K562 (cell line): ENCODE results near the gene TCF12. TPM values are rescaled to one million over a fixed set of nuclear protein-coding genes. Genes with fewer than 3 reads are reported as not detected.

Experiments
- ATAC-seq: fragments of 200-7000 bp; cut with Tn5 transposase; 3 replicates; pipeline ENCODE4 v1.9.1; 2020; ENCODE audit warnings: moderate library complexity
- BruUV-seq: library from RNA; stranded (reverse); fragments of 400-500 nt; replicated peaks from 2 replicates; lab custom pipeline; 2021; lab: Mats Ljungman, UMichigan
- CTCF ChIA-PET: fragments of 300-600 bp; formaldehyde crosslinking; extraction: SDS; loops from one replicate; lab custom pipeline; 2021; ENCODE audit warnings: low intra/inter-chr PET ratio; lab: Yijun Ruan, JAX
- POLR2A ChIA-PET: fragments of 300-600, 350-650 bp; sonication (Branson Sonifier 250); formaldehyde crosslinking; extraction: SDS; loops from one replicate; lab custom pipeline; 2021; ENCODE audit warnings: antibody characterized with exemption, inconsistent platforms; lab: Yijun Ruan, JAX
- DNase-seq, 4 experiments: peaks; one replicate each; pipeline versions ENCODE4 v3.0.0 to v3.0.0-alpha.2; 2011 to 2018; ENCODE audit warnings: low spot score in 3 of 4, mixed read lengths in 3 of 4; ENCODE audit errors: extremely low read depth in 1 of 4
- FAIRE-seq: peaks from 2 replicates; lab custom pipeline; 2011; peaks lifted over from hg19 to GRCh38; lab: Jason Lieb, UNC
- H2AFZ ChIP-seq: 2 replicates; pipeline ENCODE4 v1.6.0; 2011; ENCODE audit warnings: low read depth, low read length, control low read depth, inconsistent platforms
- H3K27ac ChIP-seq: fragments of 200-600 bp; 3 replicates; pipeline ENCODE4 v1.8.0; 2011; ENCODE audit warnings: low read depth, mild to moderate bottlenecking, control low read depth, inconsistent platforms, low read length, moderate library complexity, mixed read lengths; ENCODE audit errors: extremely low read depth
- H3K27me3 ChIP-seq, 2 experiments: fragments of 300-600 bp in 1 of 2; 2 replicates in 1 of 2; 3 replicates in 1 of 2; pipeline versions ENCODE4 v1.6.0 to v1.8.0; 2011; ENCODE audit warnings: inconsistent platforms in 2 of 2, low read length in 2 of 2, mild to moderate bottlenecking in 1 of 2, mixed read lengths in 1 of 2, moderate library complexity in 1 of 2; ENCODE audit not compliant: control insufficient read depth in 2 of 2, insufficient read depth in 2 of 2
- H3K36me3 ChIP-seq: fragments of 300-600 bp; 3 replicates; pipeline ENCODE4 v1.8.0; 2011; ENCODE audit warnings: mild to moderate bottlenecking, low read length, inconsistent platforms; ENCODE audit not compliant: control insufficient read depth, insufficient read depth
- H3K4me1 ChIP-seq, 2 experiments: fragments of 200-600 bp in 1 of 2; replicated peaks in 1 of 2; 2 replicates in 1 of 2; 3 replicates in 1 of 2; pipeline versions ENCODE4 v1.5.1 to v1.8.0; 2011; ENCODE audit warnings: inconsistent platforms in 2 of 2, low read length in 2 of 2, mild to moderate bottlenecking in 1 of 2, mixed read lengths in 1 of 2, moderate library complexity in 1 of 2; ENCODE audit not compliant: control insufficient read depth in 2 of 2, insufficient read depth in 2 of 2
- H3K4me2 ChIP-seq: 2 replicates; pipeline ENCODE4 v1.6.1; 2011; ENCODE audit warnings: low read length, control low read depth, inconsistent platforms, mixed read lengths; ENCODE audit not compliant: insufficient read depth
- H3K4me3 ChIP-seq: fragments of 200-600 bp; sonication (generic), shearing (Covaris generic); 2 replicates; pipeline ENCODE4 v1.5.1; 2016; ENCODE audit warnings: control low read depth, inconsistent platforms
- H3K79me2 ChIP-seq: fragments of 200-600 bp; 3 replicates; pipeline ENCODE4 v1.8.0; 2011; ENCODE audit warnings: low read length, inconsistent platforms; ENCODE audit not compliant: control insufficient read depth, insufficient read depth
- H3K9ac ChIP-seq, 2 experiments: 2 replicates each; pipeline versions ENCODE4 v1.6.0 to v1.6.1; 2011; ENCODE audit warnings: low read depth in 2 of 2, low read length in 2 of 2, control low read depth in 1 of 2, inconsistent platforms in 1 of 2, mild to moderate bottlenecking in 1 of 2, mixed read lengths in 1 of 2; ENCODE audit not compliant: insufficient read depth in 1 of 2
- H3K9me1 ChIP-seq: one replicate; pipeline ENCODE4 v1.6.0; 2011; ENCODE audit warnings: inconsistent platforms, mild to moderate bottlenecking, low read length, moderate library complexity; ENCODE audit not compliant: control insufficient read depth, insufficient read depth
- H3K9me3 ChIP-seq: replicated peaks from 2 replicates; pipeline ENCODE4 v1.5.1; 2011; ENCODE audit warnings: low read depth, low read length, inconsistent platforms; ENCODE audit not compliant: control insufficient read depth, insufficient read depth
- H4K20me1 ChIP-seq: replicated peaks from 2 replicates; pipeline ENCODE4 v1.6.1; 2011; ENCODE audit warnings: low read length, inconsistent platforms, mixed read lengths; ENCODE audit not compliant: control insufficient read depth, insufficient read depth
- CAMTA2 ChIP-seq: fragments of 250-450 bp; sonication (Bioruptor Pico); conservative IDR thresholded peaks from 2 replicates; pipeline ENCODE4 v1.5.1; 2022
- CHD1 ChIP-seq: fragments of 200-600 bp; sonication (generic); IDR thresholded peaks from one replicate; pipeline ENCODE4 v1.6.1; 2012; ENCODE audit warnings: mild to moderate bottlenecking, moderate library complexity, low read length, inconsistent platforms
- DLX4 ChIP-seq: fragments of 250-450 bp; sonication (Bioruptor Pico); IDR thresholded peaks from 2 replicates; pipeline ENCODE4 v1.6.1; 2021; ENCODE audit warnings: mild to moderate bottlenecking
- DPF2 ChIP-seq: fragments of 450-650 bp; IDR thresholded peaks from 2 replicates; pipeline ENCODE4 v1.6.1; 2016
- E2F3 ChIP-seq: fragments of 250-450 bp; sonication (Bioruptor Pico); IDR thresholded peaks from 2 replicates; pipeline ENCODE4 v1.4.0; 2020; ENCODE audit warnings: mild to moderate bottlenecking
- ETV5 ChIP-seq: sonication (generic); formaldehyde crosslinking; IDR thresholded peaks from 2 replicates; pipeline ENCODE4 v1.4.0; 2020; ENCODE audit warnings: low read depth, mild to moderate bottlenecking, missing genetic modification reagents
- HNRNPL ChIP-seq: fragments of 200-400 bp; formaldehyde crosslinking; IDR thresholded peaks from 2 replicates; pipeline ENCODE4 v1.6.1; 2017; ENCODE audit warnings: low read depth, mild to moderate bottlenecking, low read length
- HSF4 ChIP-seq: fragments of 250-450 bp; sonication (Bioruptor Pico); IDR thresholded peaks from 2 replicates; pipeline ENCODE4 v2.1.2; 2022; ENCODE audit warnings: mild to moderate bottlenecking, moderate library complexity, borderline replicate concordance
- TCF7 ChIP-seq: sonication (generic); IDR thresholded peaks from 2 replicates; pipeline ENCODE4 v1.6.1; 2016; ENCODE audit warnings: antibody characterized with exemption, borderline replicate concordance
- ZBTB8A ChIP-seq: fragments of 450-650 bp; IDR thresholded peaks from 2 replicates; pipeline ENCODE4 v1.6.1; 2018; ENCODE audit warnings: mild to moderate bottlenecking, moderate library complexity; ENCODE audit not compliant: partially characterized antibody
- ZFP36 ChIP-seq: fragments of 150-350 bp; IDR thresholded peaks from 2 replicates; pipeline ENCODE4 v1.6.1; 2018; ENCODE audit warnings: low read length, low read depth; ENCODE audit not compliant: partially characterized antibody
- ZKSCAN8 ChIP-seq: fragments of 200-800 bp; sonication (Bioruptor generic); IDR thresholded peaks from 2 replicates; pipeline ENCODE4 v1.6.1; 2016; ENCODE audit warnings: missing genetic modification characterization, missing compliant biosample characterization
- ZMIZ1 ChIP-seq, 2 experiments: fragments of 150-350 bp in 1 of 2; IDR thresholded peaks; 2 replicates each; pipeline ENCODE4 v1.6.1; 2012 to 2016; ENCODE audit warnings: low read depth in 2 of 2, low read length in 2 of 2, mild to moderate bottlenecking in 1 of 2, moderate library complexity in 1 of 2
- ZNF79 ChIP-seq: fragments of 250-450 bp; sonication (Bioruptor Pico); IDR thresholded peaks from 2 replicates; pipeline ENCODE4 v1.4.0; 2020; ENCODE audit warnings: low read depth, mild to moderate bottlenecking, moderate library complexity
- WGBS: fragments of 100-300 bp; shearing (Covaris generic); methylation state at CpG from one replicate; pipeline ENCODE4 v1.1.6; 2016; ENCODE audit warnings: low coverage, mixed read lengths; ENCODE audit not compliant: insufficient coverage; ENCODE audit errors: missing lambda C conversion rate; 5-methylcytosine and 5-hydroxymethylcytosine counted together
- in situ Hi-C: fragments of 300-500 bp; cut with MboI; formaldehyde crosslinking; loops from 4 replicates; pipeline ENCODE4 v1.15.0; 2018; ENCODE audit warnings: inconsistent platforms, mixed read lengths
- intact Hi-C: fragments of 100-400 bp; cut with micrococcal nuclease; formaldehyde crosslinking; loops from 2 replicates; pipeline ENCODE4 v1.14.2; 2022
- polyA plus RNA-seq, 8 experiments: library from polyadenylated mRNA; depleted of rRNA in 4 of 8; stranded (reverse) in 5 of 8; unstranded in 3 of 8; fragments of >200 nt; fragmentation: Nextera tagmentation in 2 of 8; fragmentation: Illumina TruSeq in 1 of 8; extraction: Ambion mirVana in 2 of 8; extraction: Trizol in 1 of 8; gene quantifications; 2 replicates each; pipeline versions ENCODE4 v1.2.1 to v1.2.3, GENCODE V29; 2011 to 2014; ENCODE audit warnings: inconsistent platforms in 1 of 8, missing spikeins in 1 of 8
- total RNA-seq, 7 experiments: library from RNA; depleted of rRNA in 6 of 7; stranded (reverse); fragments of >200 nt in 6 of 7; fragmentation: Illumina TruSeq in 2 of 7; extraction: Trizol in 2 of 7; gene quantifications; 2 replicates each; pipeline versions ENCODE4 v1.2.1 to v1.2.3, GENCODE V29; 2011 to 2021; ENCODE audit warnings: low replicate concordance in 1 of 7

Gene TCF12
- total and polyA plus RNA-seq, 9 of the 15 experiments (the other 6 are each of a cell fraction or from before 2014, with no cell fraction given) = 10.5 to 132 (median 52.9) TPM

GRCh38 chr15:57297630-57298029, 379.2 kb downstream of the TCF12 start:
- Histone ChIP-seq H3K9ac (no peak overlapping the region), H3K27ac (no peak overlapping the region), H2AFZ (no peak overlapping the region), H3K4me1 (peaks cover 0 to 5% of the 10 kb centered on the region in 2 experiments; a peak in 2 of 5 replicates), H3K36me3 (no peaks in the 10 kb centered on the region), H3K9me1 (no peaks in the 10 kb centered on the region), H3K9me3 (no peaks in the 10 kb centered on the region), H4K20me1 (no peaks in the 10 kb centered on the region), H3K4me2 (no peak overlapping the region), H3K79me2 (no peaks in the 10 kb centered on the region)
- FAIRE-seq (no peak), DNase-seq (no peak)
- in situ Hi-C loops = no loop called here
- CTCF ChIA-PET = no interaction called here
- 74% methylated on average over 6 of the region's 6 CpGs for WGBS
- TF ChIP-seq ZFP36 (peak; percentile 72), ETV5 (no peak)
- TF ChIP-seq, all 486 proteins: peak for 1
- H3K27me3 ChIP-seq = no peaks in the 10 kb centered on the region
- BruUV-seq = no TSS peak
- intact Hi-C loops = no loop called here
- no peak overlapping the region for H3K4me3 ChIP-seq
- ATAC-seq = no peak
- POLR2A ChIA-PET = interaction anchor here (0.9 kb wide), 1 partner anchor 9 kb away, joined by 3 read pairs; no protein-coding TSS in a partner anchor

GRCh38 chr15:57298204-57298603, 379.8 kb downstream of the TCF12 start:
- intact Hi-C loops = no loop called here
- Histone ChIP-seq H3K79me2 (no peaks in the 10 kb centered on the region), H3K27ac (no peak overlapping the region), H2AFZ (no peak overlapping the region), H3K27me3 (no peaks in the 10 kb centered on the region), H3K9me3 (no peaks in the 10 kb centered on the region), H3K9ac (no peak overlapping the region), H3K9me1 (no peaks in the 10 kb centered on the region), H3K4me2 (no peak overlapping the region), H4K20me1 (no peaks in the 10 kb centered on the region), H3K4me1 (peaks cover 0 to 5% of the 10 kb centered on the region in 2 experiments; a peak in 2 of 5 replicates), H3K4me3 (no peak overlapping the region), H3K36me3 (no peaks in the 10 kb centered on the region)
- ChIA-PET CTCF (no interaction called here), POLR2A (no interaction called here)
- DNase-seq (no peak), ATAC-seq (no peak), FAIRE-seq (no peak)
- in situ Hi-C loops = no loop called here
- no TSS peak for BruUV-seq
- 79% methylated on average over 3 of the region's 5 CpGs for WGBS
- no peak for TF ChIP-seq HSF4 (CRISPR knock-in tag)
- no peak for TF ChIP-seq ZKSCAN8 (CRISPR knock-in tag)
- TF ChIP-seq TCF7 = no peak
- no peak for TF ChIP-seq DLX4 (CRISPR knock-in tag)
- no peak for TF ChIP-seq ZMIZ1 (IDR thresholded peaks at IDR 0.05; ENCODE audit: low read depth in 2 of 2, low read length in 2 of 2)
- no peak for TF ChIP-seq ZNF79 (CRISPR knock-in tag)
- TF ChIP-seq DPF2 = no peak
- TF ChIP-seq ZBTB8A = no peak
- TF ChIP-seq E2F3 (CRISPR knock-in tag) = no peak
- no peak for TF ChIP-seq HNRNPL
- no peak for TF ChIP-seq CAMTA2 (CRISPR knock-in tag)
- TF ChIP-seq CHD1 = no peak
